DMS 273 (cell line): ENCODE results near the gene PMEPA1.

Experiments used
- DNase-seq: peaks from one replicate; lab custom pipeline; 2025; ENCODE audit not compliant: unreplicated experiment; lab: John Stamatoyannopoulos, UW

PMEPA1 gene

DNA sequence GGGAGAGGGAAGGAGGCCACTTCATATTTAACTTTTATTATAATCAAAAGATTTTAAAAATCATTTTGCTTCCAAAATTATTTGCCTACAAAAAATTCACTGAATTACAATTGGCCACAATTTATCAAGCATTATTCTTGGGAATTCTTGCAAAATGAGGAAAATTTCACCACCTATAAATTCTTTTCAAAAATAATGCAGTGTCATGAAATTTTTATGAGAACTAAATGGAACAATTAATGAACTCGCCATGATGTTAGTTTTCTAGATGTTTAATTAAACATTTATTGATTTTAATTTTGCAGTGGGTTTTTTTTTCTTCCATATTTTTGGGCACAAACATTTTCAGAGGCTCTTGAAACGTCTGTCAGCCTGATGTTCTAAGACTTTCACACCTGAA is 83.8 kb downstream of the PMEPA1 start:
- DNase-seq, result no peak

GRCh38 chr20:57625181-57625958 is 84.4 kb downstream of the PMEPA1 start:
- DNase-seq, result no peak

DNA sequence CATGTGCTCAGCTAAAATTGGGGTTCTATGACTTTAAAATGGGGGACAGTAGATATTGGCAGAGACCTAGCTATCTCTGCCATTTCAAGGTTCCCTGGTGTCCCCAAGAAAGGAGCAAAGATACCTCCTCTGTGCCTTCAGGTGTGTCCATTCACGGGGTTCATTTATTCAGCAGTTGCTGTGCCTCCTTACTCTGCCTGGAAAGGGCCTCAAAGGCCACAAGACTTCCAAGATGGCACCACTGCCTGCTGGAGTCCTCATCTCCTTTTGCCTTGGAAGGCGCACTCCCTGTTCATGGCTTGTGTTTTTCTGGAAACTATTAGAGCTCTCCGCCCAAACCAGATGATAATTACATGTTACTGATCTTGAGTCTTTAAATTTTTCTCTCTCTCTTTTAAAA is 85.7 kb downstream of the PMEPA1 start:
- no peak for DNase-seq

- DNase-seq, result peak; percentile 76
These were observed 87.0 kb downstream of the PMEPA1 start for GRCh38 chr20:57622579-57623381.

- DNase-seq, result no peak
These were observed 87.6 kb downstream of the PMEPA1 start for GRCh38 chr20:57622201-57622570.

GRCh38 chr20:57621421-57622200 is 88.2 kb downstream of the PMEPA1 start:
- DNase-seq, result peak; percentile 11

GRCh38 chr20:57620999-57621398 is 88.8 kb downstream of the PMEPA1 start:
- no peak for DNase-seq

GRCh38 chr20:57620274-57620990 is 89.4 kb downstream of the PMEPA1 start, which contains the start of gene ZBP1:
TSS of gene ZBP1 (minus strand) at chr20:57620426. CDS start at chr20:57620295, 131 bp downstream.
- DNase-seq, result no peak

GRCh38 chr20:57619051-57619831 is 90.6 kb downstream of the PMEPA1 start:
- no peak for DNase-seq

- no peak for DNase-seq
These were observed 91.1 kb downstream of the PMEPA1 start for GRCh38 chr20:57618764-57619050.

- DNase-seq, result no peak
These were observed 91.6 kb downstream of the PMEPA1 start for GRCh38 chr20:57618091-57618763.

GRCh38 chr20:57617079-57617795 is 92.6 kb downstream of the PMEPA1 start:
- no peak for DNase-seq

GRCh38 chr20:57616143-57616951 is 93.5 kb downstream of the PMEPA1 start:
- DNase-seq, result no peak

DNA sequence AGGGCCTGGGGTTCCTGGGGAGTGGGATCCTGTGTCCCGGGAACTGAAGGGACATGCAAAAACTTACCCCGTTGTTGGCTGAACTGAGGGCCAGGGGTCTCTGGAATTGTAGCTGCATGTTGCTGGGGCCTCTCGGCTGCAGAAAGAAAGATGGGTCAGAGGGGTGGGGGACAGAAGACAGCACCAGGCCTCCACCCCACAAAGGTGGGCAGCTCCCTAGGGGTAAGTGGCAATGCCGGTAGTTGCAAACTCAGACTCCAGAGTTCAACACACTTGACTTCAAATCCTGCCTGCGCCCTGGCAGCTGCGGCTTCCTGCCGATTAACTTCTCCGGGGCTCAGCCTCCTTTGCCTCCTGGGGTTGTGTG is 94.4 kb downstream of the PMEPA1 start:
- DNase-seq, result no peak

GRCh38 chr20:57614490-57615444 is 95.0 kb downstream of the PMEPA1 start:
- DNase-seq, result no peak

DNA sequence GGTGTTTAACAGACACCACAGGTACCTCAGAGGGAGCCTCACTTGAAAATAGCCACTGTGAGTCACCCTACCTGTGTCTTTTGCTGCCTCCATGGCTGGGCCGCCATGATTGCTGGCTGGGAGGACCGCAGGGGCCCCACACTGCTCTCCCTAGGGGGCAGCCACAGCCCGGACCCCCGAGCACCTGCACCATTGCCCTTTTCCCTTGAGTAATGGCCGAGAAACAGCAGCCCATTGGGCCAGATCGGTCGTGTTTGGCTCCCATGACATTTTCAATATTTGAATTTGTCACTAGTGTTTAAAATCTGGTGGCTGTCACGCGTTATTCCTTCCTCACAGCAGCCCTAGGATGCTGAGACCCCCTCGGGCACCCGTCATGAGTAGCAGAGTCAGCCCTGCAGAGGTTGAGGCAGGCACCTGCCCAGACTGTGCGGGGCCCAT is 96.3 kb downstream of the PMEPA1 start:
- DNase-seq, result no peak

DNA sequence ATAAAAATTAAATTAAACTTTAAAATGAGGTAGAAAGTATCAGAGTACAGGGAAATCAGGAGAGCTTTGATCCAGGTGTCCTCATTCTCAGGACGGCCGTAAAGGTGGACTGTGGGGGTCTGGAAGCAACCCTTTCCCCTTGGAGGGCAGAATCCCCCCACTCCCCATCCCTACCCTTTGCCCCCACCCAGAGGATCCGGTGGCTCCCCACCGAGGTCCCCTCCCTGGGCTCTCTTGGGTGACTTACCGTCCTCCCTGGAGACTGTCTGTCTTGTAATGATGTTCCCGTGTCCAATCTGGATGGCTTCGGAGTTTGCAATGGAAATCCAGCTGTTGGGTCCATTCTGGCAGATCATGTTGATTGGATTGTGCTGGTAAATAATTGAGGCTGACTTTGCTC is 96.9 kb downstream of the PMEPA1 start:
- no peak for DNase-seq
